ENCODE measurements around the gene GSTT2.
"Not testable (repeated sequence)": the region's sequence is repeated elsewhere in the genome, so short reads cannot be mapped to it uniquely, and the experiment has no call there.

DNA sequence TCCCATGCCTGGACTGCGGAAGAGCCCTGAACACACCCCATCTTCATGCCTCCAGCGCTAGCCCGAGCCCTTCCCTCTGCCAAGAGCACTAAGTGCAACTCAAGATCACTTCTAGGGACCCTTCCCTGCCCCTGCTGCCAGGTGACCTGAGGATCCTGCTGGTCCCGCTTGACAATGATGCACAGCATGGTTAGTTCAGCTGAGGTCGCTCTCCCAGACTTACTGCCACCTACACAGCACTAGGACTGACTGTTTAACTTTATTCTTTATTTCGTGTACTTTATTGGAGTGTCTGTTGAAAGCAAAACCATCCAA lies 25.0 kb upstream of the GSTT2 start:
- TF ChIP-seq, protein P1, sequence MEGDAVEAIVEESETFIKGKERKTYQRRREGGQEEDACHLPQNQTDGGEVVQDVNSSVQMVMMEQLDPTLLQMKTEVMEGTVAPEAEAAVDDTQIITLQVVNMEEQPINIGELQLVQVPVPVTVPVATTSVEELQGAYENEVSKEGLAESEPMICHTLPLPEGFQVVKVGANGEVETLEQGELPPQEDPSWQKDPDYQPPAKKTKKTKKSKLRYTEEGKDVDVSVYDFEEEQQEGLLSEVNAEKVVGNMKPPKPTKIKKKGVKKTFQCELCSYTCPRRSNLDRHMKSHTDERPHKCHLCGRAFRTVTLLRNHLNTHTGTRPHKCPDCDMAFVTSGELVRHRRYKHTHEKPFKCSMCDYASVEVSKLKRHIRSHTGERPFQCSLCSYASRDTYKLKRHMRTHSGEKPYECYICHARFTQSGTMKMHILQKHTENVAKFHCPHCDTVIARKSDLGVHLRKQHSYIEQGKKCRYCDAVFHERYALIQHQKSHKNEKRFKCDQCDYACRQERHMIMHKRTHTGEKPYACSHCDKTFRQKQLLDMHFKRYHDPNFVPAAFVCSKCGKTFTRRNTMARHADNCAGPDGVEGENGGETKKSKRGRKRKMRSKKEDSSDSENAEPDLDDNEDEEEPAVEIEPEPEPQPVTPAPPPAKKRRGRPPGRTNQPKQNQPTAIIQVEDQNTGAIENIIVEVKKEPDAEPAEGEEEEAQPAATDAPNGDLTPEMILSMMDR (conservative IDR thresholded peaks at IDR 0.05; ENCODE audit: low read depth, low read length) = not testable (repeated sequence)
- TF ChIP-seq EZH2 (IDR thresholded peaks at IDR 0.05; ENCODE audit: borderline replicate concordance, low read depth, low read length, poor library complexity, severe bottlenecking) = not testable (repeated sequence)
